IMR-90 (cell line): Measurements from ENCODE around the gene LINGO1. TPM values are rescaled to one million over a fixed set of nuclear protein-coding genes. Genes with fewer than 3 reads are reported as not detected.

ENCODE experiments used
- ATAC-seq: fragments of 200-7000 bp; cut with Tn5 transposase; 2 replicates; pipeline ENCODE4 v1.9.1; 2020; ENCODE audit warnings: low read depth, mild to moderate bottlenecking, moderate library complexity
- BruUV-seq: library from RNA; stranded (reverse); fragments of 400-500 nt; replicated peaks from 2 replicates; lab custom pipeline; 2021; lab: Mats Ljungman, UMichigan
- CTCF ChIA-PET: fragments of 300-600 bp; formaldehyde crosslinking; extraction: SDS; loops from one replicate; lab custom pipeline; 2021; ENCODE audit warnings: antibody characterized with exemption; lab: Yijun Ruan, JAX
- POLR2A ChIA-PET: fragments of 300-600 bp; sonication (Branson Sonifier 250); formaldehyde crosslinking; loops from one replicate; lab custom pipeline; 2022; ENCODE audit warnings: antibody characterized with exemption; ENCODE audit not compliant: unreplicated experiment; lab: Charles Lee
- DNase-seq: peaks from one replicate; pipeline ENCODE4 v3.0.0; 2013
- H2AFZ ChIP-seq: replicated peaks from 2 replicates; pipeline ENCODE3; 2013; ENCODE audit warnings: low read length, mild to moderate bottlenecking; ENCODE audit not compliant: poor library complexity
- H2AK5ac ChIP-seq: 2 replicates; pipeline ENCODE4 v1.6.1; 2013; ENCODE audit warnings: low read depth, low read length, inconsistent platforms
- H2AK9ac ChIP-seq: replicated peaks from 2 replicates; pipeline ENCODE3; 2013; ENCODE audit warnings: mild to moderate bottlenecking, low read depth, low read length, moderate library complexity; ENCODE audit not compliant: poor library complexity
- H2BK120ac ChIP-seq: 2 replicates; pipeline ENCODE4 v1.6.1; 2013; ENCODE audit warnings: low read depth, low read length, inconsistent platforms
- H2BK15ac ChIP-seq: 3 replicates; pipeline ENCODE4 v1.6.1; 2013; ENCODE audit warnings: low read depth, low read length, inconsistent platforms
- H2BK20ac ChIP-seq: 2 replicates; pipeline ENCODE4 v1.6.1; 2013; ENCODE audit warnings: low read depth, mild to moderate bottlenecking, inconsistent platforms, low read length, moderate library complexity
- H2BK5ac ChIP-seq: 2 replicates; pipeline ENCODE4 v1.6.1; 2013; ENCODE audit warnings: mild to moderate bottlenecking, low read depth, low read length, inconsistent platforms; ENCODE audit not compliant: poor library complexity, severe bottlenecking
- H3K14ac ChIP-seq: replicated peaks from 2 replicates; pipeline ENCODE4 v1.6.1; 2013; ENCODE audit warnings: low read depth, low read length, inconsistent platforms
- H3K18ac ChIP-seq: 2 replicates; pipeline ENCODE4 v1.6.1; 2013; ENCODE audit warnings: low read depth, low read length, control low read depth
- H3K23ac ChIP-seq: 2 replicates; pipeline ENCODE4 v1.6.1; 2013; ENCODE audit warnings: low read depth, low read length, inconsistent platforms
- H3K27ac ChIP-seq: 2 replicates; pipeline ENCODE4 v1.5.1; 2013; ENCODE audit warnings: mild to moderate bottlenecking, control low read depth, low read length; ENCODE audit not compliant: insufficient read depth
- H3K27me3 ChIP-seq: 2 replicates; pipeline ENCODE4 v1.6.1; 2013; ENCODE audit warnings: low read length; ENCODE audit not compliant: control insufficient read depth, insufficient read depth
- H3K36me3 ChIP-seq: 2 replicates; pipeline ENCODE4 v1.6.1; 2013; ENCODE audit warnings: low read length, mixed read lengths; ENCODE audit not compliant: control insufficient read depth, insufficient read depth
- H3K4ac ChIP-seq: 2 replicates; pipeline ENCODE4 v1.6.1; 2013; ENCODE audit warnings: low read depth, low read length, inconsistent platforms
- H3K4me1 ChIP-seq: 2 replicates; pipeline ENCODE4 v1.6.1; 2013; ENCODE audit warnings: low read length, mixed read lengths; ENCODE audit not compliant: control insufficient read depth, insufficient read depth
- H3K4me2 ChIP-seq: 2 replicates; pipeline ENCODE4 v1.6.1; 2013; ENCODE audit warnings: low read depth, mild to moderate bottlenecking, control low read depth, low read length, moderate library complexity
- H3K4me3 ChIP-seq: 2 replicates; pipeline ENCODE4 v1.5.1; 2013; ENCODE audit warnings: low read depth, mild to moderate bottlenecking, control low read depth, low read length, moderate library complexity; ENCODE audit not compliant: insufficient read depth
- H3K56ac ChIP-seq: 2 replicates; pipeline ENCODE4 v1.6.1; 2013; ENCODE audit warnings: low read length, inconsistent platforms; ENCODE audit not compliant: insufficient read depth; ENCODE audit errors: extremely low read depth
- H3K79me1 ChIP-seq, 2 experiments: 2 replicates each; pipeline ENCODE4 v1.6.1; 2013; ENCODE audit warnings: low read length in 2 of 2, inconsistent platforms in 1 of 2, low read depth in 1 of 2
- H3K9ac ChIP-seq: 2 replicates; pipeline ENCODE4 v1.6.1; 2013; ENCODE audit warnings: low read depth, low read length, control low read depth
- H3K9me1 ChIP-seq: 2 replicates; pipeline ENCODE4 v1.6.1; 2013; ENCODE audit warnings: low read length, inconsistent platforms; ENCODE audit not compliant: insufficient read depth
- H3K9me3 ChIP-seq: 2 replicates; pipeline ENCODE4 v1.6.1; 2013; ENCODE audit warnings: low read length; ENCODE audit not compliant: control insufficient read depth, insufficient read depth
- H4K20me1 ChIP-seq: 2 replicates; pipeline ENCODE4 v1.6.1; 2013; ENCODE audit warnings: low read length, inconsistent platforms; ENCODE audit not compliant: insufficient read depth
- H4K5ac ChIP-seq: 2 replicates; pipeline ENCODE4 v1.6.1; 2013; ENCODE audit warnings: mild to moderate bottlenecking, low read depth, low read length, control low read depth
- H4K8ac ChIP-seq, 2 experiments: 2 replicates each; pipeline ENCODE4 v1.6.1; 2013; ENCODE audit warnings: low read depth in 2 of 2, low read length in 2 of 2, control low read depth in 1 of 2, inconsistent platforms in 1 of 2
- H4K91ac ChIP-seq: 2 replicates; pipeline ENCODE4 v1.6.1; 2013; ENCODE audit warnings: low read depth, low read length, inconsistent platforms; ENCODE audit not compliant: insufficient read depth
- BHLHE40 ChIP-seq: fragments of 150-350 bp; IDR thresholded peaks from 2 replicates; pipeline ENCODE4 v1.6.1; 2016; ENCODE audit warnings: mild to moderate bottlenecking, low read depth, low read length
- CEBPB ChIP-seq: IDR thresholded peaks from 2 replicates; pipeline ENCODE4 v1.6.1; 2012; ENCODE audit warnings: low read depth, low read length, improper control_type of control experiment
- CHD1 ChIP-seq: IDR thresholded peaks from 2 replicates; pipeline ENCODE4 v1.6.1; 2012; ENCODE audit warnings: low read depth, low read length, improper control_type of control experiment
- FOS ChIP-seq: fragments of 150-350 bp; IDR thresholded peaks from 2 replicates; pipeline ENCODE4 v1.6.1; 2016; ENCODE audit warnings: low read depth, low read length
- MAFK ChIP-seq: IDR thresholded peaks from 2 replicates; pipeline ENCODE4 v1.6.1; 2012; ENCODE audit warnings: low read depth, low read length, improper control_type of control experiment
- MAZ ChIP-seq: IDR thresholded peaks from 2 replicates; pipeline ENCODE4 v1.6.1; 2012; ENCODE audit warnings: low read depth, mild to moderate bottlenecking, low read length, improper control_type of control experiment, moderate library complexity, borderline replicate concordance
- MXI1 ChIP-seq: IDR thresholded peaks from 2 replicates; pipeline ENCODE4 v1.6.1; 2012; ENCODE audit warnings: low read depth, mild to moderate bottlenecking, low read length, moderate library complexity, borderline replicate concordance
- NFE2L2 ChIP-seq: fragments of 150-350 bp; IDR thresholded peaks from 2 replicates; pipeline ENCODE4 v1.6.1; 2016; ENCODE audit warnings: low read depth, mild to moderate bottlenecking, low read length
- POLR2A ChIP-seq: IDR thresholded peaks from 2 replicates; pipeline ENCODE4 v1.6.1; 2012; ENCODE audit warnings: mild to moderate bottlenecking, low read depth, low read length
- RAD21 ChIP-seq: IDR thresholded peaks from 2 replicates; pipeline ENCODE4 v1.6.1; 2012; ENCODE audit warnings: low read length, improper control_type of control experiment
- RCOR1 ChIP-seq: IDR thresholded peaks from 2 replicates; pipeline ENCODE4 v1.6.1; 2012; ENCODE audit warnings: mild to moderate bottlenecking, low read length, improper control_type of control experiment; ENCODE audit not compliant: insufficient replicate concordance
- RFX5 ChIP-seq: IDR thresholded peaks from 2 replicates; pipeline ENCODE4 v1.8.0; 2012; ENCODE audit warnings: low read depth, mild to moderate bottlenecking, low read length, moderate library complexity
- SMC3 ChIP-seq: fragments of 150-350 bp; IDR thresholded peaks from 2 replicates; pipeline ENCODE4 v1.6.1; 2016; ENCODE audit warnings: low read depth, mild to moderate bottlenecking, antibody characterized with exemption, low read length, moderate library complexity
- WGBS, 2 experiments: methylation state at CpG; one replicate each; pipeline versions ENCODE4 v1.1.5 to v1.1.7; 2013; ENCODE audit warnings: missing lambda C conversion rate in 2 of 2; ENCODE audit not compliant: insufficient read length in 1 of 2; ENCODE audit errors: extremely low coverage in 2 of 2; 5-methylcytosine and 5-hydroxymethylcytosine counted together
- dilution Hi-C: fragments of 300-500 bp; cut with HindIII; formaldehyde crosslinking; loops from one replicate; pipeline ENCODE4 v1.14.3; 2018; ENCODE audit warnings: low sequenced_read_pairs; ENCODE audit not compliant: unreplicated experiment
- in situ Hi-C: fragments of 300-500 bp; cut with MboI; formaldehyde crosslinking; loops from 3 replicates; pipeline ENCODE4 v1.14.3; 2019; ENCODE audit warnings: low sequenced_read_pairs, inconsistent platforms, mixed read lengths
- intact Hi-C: fragments of 100-400 bp; cut with micrococcal nuclease; formaldehyde crosslinking; loops from 2 replicates; pipeline ENCODE4 v1.10.0; 2022
- polyA plus RNA-seq, 3 experiments: library from polyadenylated mRNA; depleted of rRNA; stranded (reverse); fragments of >200 nt; gene quantifications; 2 replicates each; pipeline ENCODE4 v1.2.3, GENCODE V29; 2012; ENCODE audit warnings: low replicate concordance in 1 of 3
- total RNA-seq: library from RNA; depleted of rRNA; stranded (reverse); fragments of >200 nt; gene quantifications from 2 replicates; pipeline ENCODE4 v1.2.3, GENCODE V29; 2012
- TF ChIP-seq, protein P1 (sequence below): fragments of 150-350 bp; IDR thresholded peaks from 2 replicates; pipeline ENCODE4 v1.6.1; 2016; ENCODE audit warnings: low read depth, mild to moderate bottlenecking, low read length, moderate library complexity, borderline replicate concordance
- TF ChIP-seq, protein P2 (sequence below): conservative IDR thresholded peaks from 2 replicates; pipeline ENCODE4 v1.5.1; 2012; ENCODE audit warnings: mild to moderate bottlenecking, low read depth, low read length, improper control_type of control experiment
- TF ChIP-seq, protein P3 (sequence below): fragments of 150-350 bp; IDR thresholded peaks from 2 replicates; pipeline ENCODE4 v1.6.1; 2017; ENCODE audit warnings: mild to moderate bottlenecking, antibody characterized with exemption, low read length, low read depth

LINGO1 gene
- total and polyA plus RNA-seq, 2 of the 4 experiments (the other 2 are of a cell fraction), result 0.05 TPM; not detected in 1

DNA sequence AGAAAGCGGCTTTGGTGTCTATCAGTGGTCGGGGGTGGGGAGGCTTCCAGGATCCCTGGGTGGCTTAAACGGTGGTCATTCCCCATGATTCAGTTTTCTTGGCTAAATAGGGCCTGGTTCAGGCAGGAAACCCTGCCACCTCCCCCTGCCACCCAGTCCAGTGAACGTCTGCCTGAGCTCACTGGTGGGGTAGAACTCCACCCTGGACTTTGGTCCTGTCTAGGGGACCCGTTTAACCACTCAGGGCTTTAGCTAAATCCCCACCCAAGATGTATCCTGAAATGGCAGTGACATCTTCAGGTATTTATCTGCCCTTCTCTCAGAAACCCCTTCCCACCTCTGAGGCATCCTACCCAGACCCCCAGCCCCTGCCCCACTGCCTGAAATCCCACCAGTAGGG lies 30.5 kb upstream of the LINGO1 start:
- DNase-seq, result no peak
- CTCF ChIA-PET, result no interaction called here

More for the DNA sequence above, 30.5 kb upstream of the LINGO1 start:
- ATAC-seq, result no peak
- intact Hi-C loops, result no loop called here
- H3K27me3 ChIP-seq, result peaks cover 68% of the 10 kb centered on the region
- POLR2A ChIA-PET, result no interaction called here
- no peaks in the 10 kb centered on the region for H3K4me1 ChIP-seq
- no peak overlapping the region for H3K23ac ChIP-seq
- no peak overlapping the region for H2AFZ ChIP-seq
- H2AK5ac ChIP-seq, result no peak overlapping the region
- H4K91ac ChIP-seq, result no peak overlapping the region
- H3K79me1 ChIP-seq, result no peaks in the 10 kb centered on the region
- H3K9ac ChIP-seq, result no peak overlapping the region
- WGBS, 2 experiments, result 65% methylated on average over 3 of the region's 5 CpGs; no CpG with 5 or more reads in 1 of the 2 experiments
- H3K14ac ChIP-seq, result no peak overlapping the region
- no peak overlapping the region for H2BK20ac ChIP-seq
- no peaks in the 10 kb centered on the region; the same call in 1 of the 2 replicates for H3K9me1 ChIP-seq
- no peaks in the 10 kb centered on the region for H3K36me3 ChIP-seq
- no peak overlapping the region for H3K18ac ChIP-seq
- H2BK5ac ChIP-seq, result no peak overlapping the region
- H3K56ac ChIP-seq, result no peak overlapping the region
- in situ Hi-C loops, result no loop called here
- no peak overlapping the region for H2BK15ac ChIP-seq
- no peak overlapping the region for H4K5ac ChIP-seq
- no peak overlapping the region for H4K8ac ChIP-seq
- H2AK9ac ChIP-seq, result no peak overlapping the region
- no peak overlapping the region for H3K4me3 ChIP-seq
- H3K27ac ChIP-seq, result no peak overlapping the region
- BruUV-seq, result no TSS peak
- no peaks in the 10 kb centered on the region for H4K20me1 ChIP-seq
- dilution Hi-C loops, result no loop called here
- H3K4ac ChIP-seq, result no peak overlapping the region
- H3K4me2 ChIP-seq, result no peak overlapping the region
- TF ChIP-seq, protein P1, sequence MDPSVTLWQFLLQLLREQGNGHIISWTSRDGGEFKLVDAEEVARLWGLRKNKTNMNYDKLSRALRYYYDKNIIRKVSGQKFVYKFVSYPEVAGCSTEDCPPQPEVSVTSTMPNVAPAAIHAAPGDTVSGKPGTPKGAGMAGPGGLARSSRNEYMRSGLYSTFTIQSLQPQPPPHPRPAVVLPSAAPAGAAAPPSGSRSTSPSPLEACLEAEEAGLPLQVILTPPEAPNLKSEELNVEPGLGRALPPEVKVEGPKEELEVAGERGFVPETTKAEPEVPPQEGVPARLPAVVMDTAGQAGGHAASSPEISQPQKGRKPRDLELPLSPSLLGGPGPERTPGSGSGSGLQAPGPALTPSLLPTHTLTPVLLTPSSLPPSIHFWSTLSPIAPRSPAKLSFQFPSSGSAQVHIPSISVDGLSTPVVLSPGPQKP, result no peak
- TF ChIP-seq, protein P2, sequence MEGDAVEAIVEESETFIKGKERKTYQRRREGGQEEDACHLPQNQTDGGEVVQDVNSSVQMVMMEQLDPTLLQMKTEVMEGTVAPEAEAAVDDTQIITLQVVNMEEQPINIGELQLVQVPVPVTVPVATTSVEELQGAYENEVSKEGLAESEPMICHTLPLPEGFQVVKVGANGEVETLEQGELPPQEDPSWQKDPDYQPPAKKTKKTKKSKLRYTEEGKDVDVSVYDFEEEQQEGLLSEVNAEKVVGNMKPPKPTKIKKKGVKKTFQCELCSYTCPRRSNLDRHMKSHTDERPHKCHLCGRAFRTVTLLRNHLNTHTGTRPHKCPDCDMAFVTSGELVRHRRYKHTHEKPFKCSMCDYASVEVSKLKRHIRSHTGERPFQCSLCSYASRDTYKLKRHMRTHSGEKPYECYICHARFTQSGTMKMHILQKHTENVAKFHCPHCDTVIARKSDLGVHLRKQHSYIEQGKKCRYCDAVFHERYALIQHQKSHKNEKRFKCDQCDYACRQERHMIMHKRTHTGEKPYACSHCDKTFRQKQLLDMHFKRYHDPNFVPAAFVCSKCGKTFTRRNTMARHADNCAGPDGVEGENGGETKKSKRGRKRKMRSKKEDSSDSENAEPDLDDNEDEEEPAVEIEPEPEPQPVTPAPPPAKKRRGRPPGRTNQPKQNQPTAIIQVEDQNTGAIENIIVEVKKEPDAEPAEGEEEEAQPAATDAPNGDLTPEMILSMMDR, result no peak
- TF ChIP-seq RFX5, result no peak
- TF ChIP-seq MAZ, result no peak
- no peak for TF ChIP-seq RAD21
- TF ChIP-seq, protein P3, sequence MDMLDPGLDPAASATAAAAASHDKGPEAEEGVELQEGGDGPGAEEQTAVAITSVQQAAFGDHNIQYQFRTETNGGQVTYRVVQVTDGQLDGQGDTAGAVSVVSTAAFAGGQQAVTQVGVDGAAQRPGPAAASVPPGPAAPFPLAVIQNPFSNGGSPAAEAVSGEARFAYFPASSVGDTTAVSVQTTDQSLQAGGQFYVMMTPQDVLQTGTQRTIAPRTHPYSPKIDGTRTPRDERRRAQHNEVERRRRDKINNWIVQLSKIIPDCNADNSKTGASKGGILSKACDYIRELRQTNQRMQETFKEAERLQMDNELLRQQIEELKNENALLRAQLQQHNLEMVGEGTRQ, result no peak
- TF ChIP-seq RCOR1, result no peak
- TF ChIP-seq MXI1, result no peak
- no peak for TF ChIP-seq CEBPB
- TF ChIP-seq CHD1, result no peak
- no peak for TF ChIP-seq BHLHE40
- no peak for TF ChIP-seq POLR2A
- TF ChIP-seq FOS, result no peak
- TF ChIP-seq MAFK, result no peak
- no peak for TF ChIP-seq NFE2L2
- TF ChIP-seq SMC3, result no peak
- H3K9me3 ChIP-seq, result no peaks in the 10 kb centered on the region
- no peak overlapping the region for H2BK120ac ChIP-seq
